GM12865 (cell line): ENCODE results near the gene EPS8L2.

Source experiments
- DNase-seq: peaks from one replicate; pipeline ENCODE4 v3.0.0; 2010; ENCODE audit warnings: low read depth
- H3K4me3 ChIP-seq: 2 replicates; pipeline ENCODE4 v1.5.1; 2011; ENCODE audit warnings: mild to moderate bottlenecking, low read depth, low read length, control low read depth
- TF ChIP-seq, protein P1 (sequence below): IDR thresholded peaks from 2 replicates; pipeline ENCODE4 v1.5.1; 2011; ENCODE audit warnings: low read length, control low read depth, low read depth, inconsistent platforms; ENCODE audit not compliant: insufficient read depth; ENCODE audit errors: missing control alignments

EPS8L2 gene

DNA sequence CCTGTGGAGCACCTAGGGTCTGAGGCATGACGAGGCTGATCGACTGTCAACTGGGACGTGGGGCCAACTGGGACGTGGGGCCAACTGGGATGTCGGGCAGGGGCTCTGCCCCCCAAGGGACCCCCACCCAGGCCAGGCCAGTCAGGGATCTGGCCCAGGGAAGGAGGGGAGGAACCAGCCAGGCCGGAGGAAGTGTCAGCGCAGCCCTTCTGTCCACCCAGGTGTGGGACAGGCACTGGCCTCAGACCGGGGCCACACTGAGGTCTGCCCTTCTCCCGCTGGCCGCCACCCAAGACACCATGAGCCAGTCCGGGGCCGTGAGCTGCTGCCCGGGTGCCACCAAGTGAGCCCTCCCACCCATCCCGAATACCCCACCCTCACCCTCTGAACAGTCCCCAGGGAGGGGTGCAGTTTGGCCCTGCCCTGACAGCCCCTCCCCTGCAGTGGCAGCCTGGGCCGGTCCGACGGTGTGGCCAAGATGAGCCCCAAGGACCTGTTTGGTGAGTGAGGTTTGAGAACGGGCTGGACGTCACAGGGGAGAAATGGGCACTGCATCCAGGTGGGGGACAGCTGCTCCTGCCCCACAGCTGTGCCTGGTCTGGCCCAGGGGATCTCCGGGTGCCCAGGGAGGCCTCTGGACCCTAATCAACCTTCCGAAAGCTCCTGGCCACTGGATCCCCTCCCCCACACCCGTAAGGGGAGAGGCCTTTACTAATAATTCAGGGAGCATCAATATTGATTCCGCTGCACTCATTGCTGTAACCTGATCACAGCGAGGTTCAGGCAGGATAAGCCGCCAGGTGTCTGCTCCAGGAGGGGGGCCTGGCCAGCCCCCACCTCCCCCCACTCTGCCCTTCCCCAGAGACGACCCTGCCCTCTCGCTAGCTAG is 3.3 kb downstream of the EPS8L2 start:
- no peak overlapping the region for H3K4me3 ChIP-seq
- no peak for DNase-seq
- TF ChIP-seq, protein P1, sequence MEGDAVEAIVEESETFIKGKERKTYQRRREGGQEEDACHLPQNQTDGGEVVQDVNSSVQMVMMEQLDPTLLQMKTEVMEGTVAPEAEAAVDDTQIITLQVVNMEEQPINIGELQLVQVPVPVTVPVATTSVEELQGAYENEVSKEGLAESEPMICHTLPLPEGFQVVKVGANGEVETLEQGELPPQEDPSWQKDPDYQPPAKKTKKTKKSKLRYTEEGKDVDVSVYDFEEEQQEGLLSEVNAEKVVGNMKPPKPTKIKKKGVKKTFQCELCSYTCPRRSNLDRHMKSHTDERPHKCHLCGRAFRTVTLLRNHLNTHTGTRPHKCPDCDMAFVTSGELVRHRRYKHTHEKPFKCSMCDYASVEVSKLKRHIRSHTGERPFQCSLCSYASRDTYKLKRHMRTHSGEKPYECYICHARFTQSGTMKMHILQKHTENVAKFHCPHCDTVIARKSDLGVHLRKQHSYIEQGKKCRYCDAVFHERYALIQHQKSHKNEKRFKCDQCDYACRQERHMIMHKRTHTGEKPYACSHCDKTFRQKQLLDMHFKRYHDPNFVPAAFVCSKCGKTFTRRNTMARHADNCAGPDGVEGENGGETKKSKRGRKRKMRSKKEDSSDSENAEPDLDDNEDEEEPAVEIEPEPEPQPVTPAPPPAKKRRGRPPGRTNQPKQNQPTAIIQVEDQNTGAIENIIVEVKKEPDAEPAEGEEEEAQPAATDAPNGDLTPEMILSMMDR = no peak

DNA sequence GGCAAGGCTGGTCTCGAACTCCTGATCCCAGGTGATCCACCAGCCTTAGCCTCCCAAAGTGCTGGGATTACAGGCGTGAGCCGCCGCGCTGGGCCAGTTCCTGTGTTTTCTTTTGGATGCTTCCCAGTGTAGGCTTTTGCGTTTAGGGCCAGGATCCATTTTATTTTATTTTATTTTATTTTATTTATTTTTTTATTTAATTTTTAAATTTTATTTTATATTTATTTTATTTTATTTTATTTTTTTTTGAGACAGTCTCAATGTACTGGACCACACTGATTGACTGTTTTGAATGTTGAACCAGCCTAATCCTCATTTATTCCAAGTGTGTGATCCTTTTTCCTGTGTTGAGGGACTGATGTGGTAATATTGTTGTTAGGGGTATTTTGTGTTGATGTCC is 8.4 kb downstream of the EPS8L2 start:
- TF ChIP-seq, protein P1 = no peak
- no peak for DNase-seq

DNA sequence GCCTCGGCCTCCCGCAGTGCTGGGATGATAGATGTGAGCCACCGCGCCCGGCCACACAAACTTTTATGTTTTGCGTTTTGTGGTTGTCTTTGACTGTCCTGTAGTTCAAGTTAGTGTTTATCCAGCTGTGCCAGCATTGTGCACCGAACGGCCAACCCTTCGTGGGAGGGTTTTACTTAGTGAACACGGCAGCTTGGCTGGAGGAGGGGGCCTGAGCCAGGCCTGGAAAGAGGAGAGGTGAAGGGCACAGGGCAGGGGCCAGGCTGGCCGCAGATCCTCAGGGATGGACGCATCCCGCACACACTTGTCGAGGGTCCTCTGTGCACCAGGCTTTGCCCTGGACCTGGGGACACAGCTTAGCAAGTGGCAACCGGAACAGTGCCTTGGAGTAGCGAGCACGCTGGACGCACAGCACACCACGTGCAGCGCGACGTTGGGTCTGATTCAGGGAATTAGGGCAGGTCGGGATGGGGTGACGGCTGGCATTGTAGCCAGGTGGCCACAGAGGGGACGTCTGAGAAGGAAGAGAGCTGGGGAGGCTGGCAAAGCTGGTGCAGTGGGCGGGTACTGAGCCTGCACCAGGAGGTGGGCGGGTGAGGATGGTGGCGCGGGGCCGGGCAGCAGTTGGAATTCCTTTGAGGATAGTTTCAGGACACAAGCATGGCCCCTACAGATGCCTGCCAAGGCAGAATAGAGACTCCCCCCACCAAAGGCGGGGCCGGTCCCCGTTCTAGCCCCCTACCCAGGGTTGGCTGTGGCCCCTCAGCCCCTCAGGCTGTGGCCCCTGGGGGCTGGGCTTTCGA is 13.4 kb downstream of the EPS8L2 start:
- DNase-seq = no peak
- H3K4me3 ChIP-seq = no peak overlapping the region
- TF ChIP-seq, protein P1 = no peak

More for the DNA sequence above, 8.4 kb downstream of the EPS8L2 start:
- no peak overlapping the region for H3K4me3 ChIP-seq

DNA sequence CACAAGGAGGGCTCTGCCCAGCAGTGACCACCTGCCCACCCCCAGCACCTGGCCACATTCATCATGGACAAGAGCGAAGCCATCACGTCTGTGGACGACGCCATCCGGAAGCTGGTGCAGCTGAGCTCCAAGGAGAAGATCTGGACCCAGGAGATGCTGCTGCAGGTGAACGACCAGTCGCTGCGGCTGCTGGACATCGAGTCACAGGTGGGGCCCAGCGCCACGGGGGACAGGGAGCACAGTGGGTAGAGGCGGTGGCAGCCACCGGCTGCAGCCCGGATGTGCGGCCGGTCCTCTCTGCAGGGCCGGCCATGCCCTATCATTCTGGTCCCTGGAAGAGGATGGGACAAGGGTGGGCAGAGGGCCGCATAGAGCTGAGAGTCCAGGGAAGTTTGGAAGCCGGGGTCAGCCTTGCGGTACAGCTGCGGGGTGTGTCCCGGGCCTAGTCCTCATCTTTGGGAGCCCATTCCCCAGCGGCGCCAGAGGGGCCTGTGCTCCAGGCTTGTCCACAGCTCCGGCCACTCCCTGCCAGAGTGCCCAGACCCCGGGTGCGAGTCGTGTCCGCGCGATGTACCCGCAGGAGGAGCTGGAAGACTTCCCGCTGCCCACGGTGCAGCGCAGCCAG is 14.1 kb downstream of the EPS8L2 start:
- H3K4me3 ChIP-seq = no peak overlapping the region; the same call in 1 of the 2 replicates

DNA sequence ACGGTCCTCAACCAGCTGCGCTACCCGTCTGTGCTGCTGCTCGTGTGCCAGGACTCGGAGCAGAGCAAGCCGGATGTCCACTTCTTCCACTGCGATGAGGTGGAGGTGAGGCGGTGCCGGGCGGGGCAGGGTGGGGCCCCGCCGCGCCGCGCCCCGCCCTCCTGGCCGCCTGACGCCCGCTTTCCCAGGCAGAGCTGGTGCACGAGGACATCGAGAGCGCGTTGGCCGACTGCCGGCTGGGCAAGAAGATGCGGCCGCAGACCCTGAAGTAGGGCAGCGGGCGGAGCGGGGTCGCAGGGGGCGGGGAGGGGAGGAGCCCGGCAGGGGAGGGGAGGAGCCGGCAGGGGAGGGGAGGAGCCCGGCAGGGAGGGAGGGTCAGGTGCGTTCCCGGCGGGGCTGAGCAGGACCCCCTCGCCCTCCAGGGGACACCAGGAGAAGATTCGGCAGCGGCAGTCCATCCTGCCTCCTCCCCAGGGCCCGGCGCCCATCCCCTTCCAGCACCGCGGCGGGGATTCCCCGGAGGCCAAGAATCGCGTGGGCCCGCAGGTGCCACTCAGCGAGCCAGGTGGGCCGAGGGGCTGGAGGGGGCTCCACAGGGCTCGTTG is 14.7 kb downstream of the EPS8L2 start:
- peak overlapping the region; percentile 31 for H3K4me3 ChIP-seq
- TF ChIP-seq, protein P1 = no peak
- DNase-seq = peak; percentile 60

More for the DNA sequence above, 14.1 kb downstream of the EPS8L2 start:
- no peak for DNase-seq
- TF ChIP-seq, protein P1 = no peak

DNA sequence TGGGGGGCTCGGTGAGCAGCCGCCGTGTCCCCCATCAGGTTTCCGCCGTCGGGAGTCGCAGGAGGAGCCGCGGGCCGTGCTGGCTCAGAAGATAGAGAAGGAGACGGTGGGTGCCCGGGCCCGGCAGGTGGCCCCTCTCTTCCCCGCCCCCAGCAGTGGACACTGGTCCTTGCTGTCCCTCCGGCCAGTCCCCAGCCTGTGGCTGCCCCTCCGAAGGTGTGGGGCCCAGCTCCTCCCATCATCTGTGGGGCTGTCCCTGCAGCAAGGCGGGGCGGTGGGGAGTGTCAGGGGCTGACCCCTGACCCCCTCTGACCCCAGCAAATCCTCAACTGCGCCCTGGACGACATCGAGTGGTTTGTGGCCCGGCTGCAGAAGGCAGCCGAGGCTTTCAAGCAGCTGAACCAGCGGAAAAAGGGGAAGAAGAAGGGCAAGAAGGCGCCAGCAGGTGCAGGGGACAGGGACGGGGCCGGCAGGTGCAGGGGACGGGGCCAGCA is 15.3 kb downstream of the EPS8L2 start:
- no peak for DNase-seq
- H3K4me3 ChIP-seq = peak overlapping the region; percentile 31
- TF ChIP-seq, protein P1 = no peak
